ENCODE results near the gene SH3PXD2B.

Gene SH3PXD2B

DNA sequence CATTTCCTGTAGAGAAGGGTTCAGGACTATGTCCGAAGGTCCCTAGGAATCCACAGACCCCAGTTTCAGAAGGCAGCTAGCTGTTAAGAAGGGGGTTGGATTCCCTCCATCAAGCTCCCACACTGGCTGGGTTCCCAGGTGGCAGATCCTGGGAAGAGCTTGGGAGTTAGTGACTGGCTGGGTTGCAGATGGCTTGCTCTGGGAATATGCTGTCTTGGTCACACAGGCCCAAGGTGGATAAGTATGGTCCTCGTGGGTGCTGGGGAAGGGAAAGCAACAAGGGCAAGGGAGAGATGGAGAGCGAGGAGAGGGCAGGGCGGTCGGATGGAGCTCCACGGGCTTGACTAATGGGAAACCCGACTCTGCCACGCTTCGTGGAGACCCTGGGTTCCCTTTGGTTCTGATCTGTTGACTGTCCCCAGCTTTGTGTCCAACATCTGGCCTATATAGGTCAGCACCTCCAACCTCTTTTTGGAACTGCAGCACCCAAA is 17.4 kb downstream of the SH3PXD2B start:
- no peak for DNase-seq (ENCODE audit: low spot score)

DNA sequence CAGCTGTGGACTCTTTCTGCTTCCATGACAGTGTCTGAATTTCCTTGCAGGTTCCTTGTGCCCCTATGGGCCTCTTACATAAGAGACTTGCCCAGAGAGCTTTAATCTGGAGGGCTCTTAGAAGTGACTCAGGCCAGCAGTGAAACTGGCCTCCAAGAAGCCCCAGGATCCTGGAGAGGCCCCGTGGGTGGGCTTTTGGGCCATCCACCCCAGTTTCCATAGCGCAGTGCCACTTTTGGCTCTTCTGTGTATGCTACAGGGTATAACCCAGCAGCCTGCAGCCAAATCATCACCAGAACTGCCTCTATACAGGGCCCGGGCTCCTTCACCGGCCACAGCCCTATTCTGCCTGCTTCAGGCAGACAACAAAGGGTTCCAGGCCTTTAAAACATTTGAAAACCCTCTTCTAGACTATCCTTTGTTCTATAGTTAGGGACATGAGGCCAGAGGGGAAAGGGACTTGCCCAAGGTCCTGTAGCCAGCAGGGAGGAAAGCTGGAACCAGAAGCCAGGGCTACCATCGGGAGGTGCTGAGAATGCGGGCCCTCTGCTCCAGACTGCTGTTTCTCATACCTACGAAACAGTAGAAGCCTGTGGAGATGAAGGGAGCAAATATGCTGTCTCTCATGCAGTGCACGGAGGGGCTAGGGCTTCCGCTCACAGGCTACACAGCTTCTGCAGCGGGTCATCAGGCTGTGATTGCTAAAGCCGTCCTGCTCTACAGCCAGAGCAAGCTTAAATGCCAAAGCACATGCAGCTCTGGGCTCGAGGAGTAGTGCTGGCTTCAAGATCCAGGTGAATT is 18.0 kb downstream of the SH3PXD2B start:
- DNase-seq (ENCODE audit: low spot score), result no peak

DNA sequence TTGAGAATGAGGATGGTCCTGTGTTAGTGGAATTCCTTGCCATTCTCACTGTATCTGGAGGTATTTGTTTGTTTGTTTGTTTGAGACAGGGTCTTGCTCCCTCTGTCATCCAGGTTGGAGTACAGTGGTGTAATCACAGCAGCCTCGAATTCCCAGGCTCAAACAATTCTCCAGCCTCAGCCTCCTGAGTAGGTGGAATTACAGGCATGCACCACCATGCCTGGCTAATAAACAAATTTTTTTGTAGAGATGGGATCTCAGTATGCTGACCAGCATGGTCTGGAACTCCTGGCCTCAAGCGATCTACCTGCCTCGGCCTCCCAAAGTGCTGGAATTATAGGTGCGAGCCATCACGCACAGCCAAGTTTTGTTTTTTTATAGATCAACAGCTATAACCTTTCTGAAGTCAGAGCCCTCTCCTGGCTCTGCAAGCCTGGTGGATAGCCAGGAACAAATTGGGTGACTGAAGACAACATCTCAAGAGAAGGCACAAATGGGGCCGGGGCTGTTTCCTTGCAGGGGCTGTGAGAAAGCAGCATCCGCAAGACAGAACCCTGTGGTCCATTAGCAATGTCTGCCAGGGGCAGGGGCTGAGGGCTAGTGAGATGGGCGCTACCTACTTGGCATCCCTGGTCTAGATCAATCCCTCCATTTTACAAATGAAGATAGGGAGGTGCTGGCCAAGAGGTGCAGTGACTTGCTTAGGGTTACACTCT is 18.8 kb downstream of the SH3PXD2B start:
- no peak for DNase-seq (ENCODE audit: low spot score)

DNA sequence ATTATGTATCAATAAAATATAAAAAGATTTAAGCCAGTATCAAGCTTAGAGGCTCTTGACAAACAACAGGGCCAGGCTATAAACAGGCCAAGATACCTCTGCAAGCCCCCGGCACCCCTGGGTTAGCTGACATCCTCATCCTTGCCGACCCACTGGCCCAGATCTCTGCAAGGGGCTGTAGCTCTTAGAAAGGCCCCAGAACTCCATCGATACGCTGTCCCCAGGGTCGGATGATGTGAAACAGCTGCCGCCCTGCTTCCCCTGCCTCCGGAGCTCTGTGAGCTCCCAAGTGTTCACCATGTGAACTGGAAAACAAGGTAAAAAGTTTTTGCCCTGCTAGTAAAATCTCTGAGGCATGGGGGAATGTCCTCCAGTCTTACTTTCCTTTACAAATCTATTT is 20.1 kb downstream of the SH3PXD2B start:
- no peak for DNase-seq (ENCODE audit: low spot score)

DNA sequence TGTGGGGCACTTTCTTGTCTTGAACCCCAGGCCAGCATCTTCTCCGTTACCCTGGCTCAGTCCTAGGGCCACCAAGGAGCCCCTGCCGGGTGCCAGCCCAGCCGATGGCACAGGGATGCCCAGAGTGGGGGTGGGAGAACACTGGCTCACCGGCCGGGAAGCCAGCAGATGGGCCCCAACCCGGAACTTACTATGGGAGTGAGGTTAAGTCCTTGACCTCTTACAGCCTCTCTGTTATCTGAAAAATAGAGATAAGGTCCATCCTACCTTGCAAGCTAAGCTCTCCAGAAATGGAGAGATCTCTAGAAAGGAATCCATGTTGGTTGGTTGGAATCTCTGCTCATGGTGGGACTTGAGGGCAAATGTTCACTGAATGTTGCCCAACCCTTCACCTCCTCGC is 20.8 kb downstream of the SH3PXD2B start:
- DNase-seq (ENCODE audit: low spot score), result no peak

DNA sequence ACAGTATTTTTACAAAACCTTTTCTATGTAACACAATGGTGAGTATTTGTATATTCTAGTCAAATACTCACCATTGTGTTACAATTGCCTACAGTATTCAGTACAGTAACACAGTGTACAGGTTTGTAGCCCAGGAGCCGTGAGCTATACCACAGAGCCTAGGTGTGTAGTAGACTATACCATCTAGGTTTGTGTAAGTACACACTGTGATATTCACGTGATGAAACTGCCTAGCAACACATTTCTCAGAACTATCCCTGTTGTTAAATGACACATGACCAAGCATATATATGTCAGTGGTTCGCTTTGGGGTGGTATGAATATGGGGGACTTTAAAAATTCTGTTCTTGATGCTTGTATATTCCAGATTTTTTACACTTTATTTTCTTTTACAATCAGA is 21.3 kb downstream of the SH3PXD2B start:
- no peak for DNase-seq (ENCODE audit: low spot score)

DNA sequence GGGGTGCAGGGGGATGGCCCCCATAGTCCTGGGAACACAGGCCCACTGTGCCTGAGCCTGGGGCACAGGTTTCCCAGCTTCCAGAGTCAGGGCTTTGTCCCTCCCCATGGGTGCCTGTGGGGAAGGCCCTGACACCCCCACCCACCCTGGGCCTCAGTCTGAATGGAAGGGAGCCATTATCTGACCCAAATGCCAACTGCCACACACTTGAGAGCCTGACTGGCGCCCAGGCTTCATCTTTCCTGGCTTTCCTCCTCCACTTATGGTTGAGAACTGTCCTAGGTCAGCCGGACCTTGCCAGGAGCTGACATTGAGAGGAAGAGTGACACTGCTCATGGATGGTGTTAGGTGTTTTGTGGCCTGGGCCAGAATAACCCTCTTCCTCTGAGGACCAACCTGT is 24.0 kb downstream of the SH3PXD2B start:
- no peak for DNase-seq (ENCODE audit: low spot score)

DNA sequence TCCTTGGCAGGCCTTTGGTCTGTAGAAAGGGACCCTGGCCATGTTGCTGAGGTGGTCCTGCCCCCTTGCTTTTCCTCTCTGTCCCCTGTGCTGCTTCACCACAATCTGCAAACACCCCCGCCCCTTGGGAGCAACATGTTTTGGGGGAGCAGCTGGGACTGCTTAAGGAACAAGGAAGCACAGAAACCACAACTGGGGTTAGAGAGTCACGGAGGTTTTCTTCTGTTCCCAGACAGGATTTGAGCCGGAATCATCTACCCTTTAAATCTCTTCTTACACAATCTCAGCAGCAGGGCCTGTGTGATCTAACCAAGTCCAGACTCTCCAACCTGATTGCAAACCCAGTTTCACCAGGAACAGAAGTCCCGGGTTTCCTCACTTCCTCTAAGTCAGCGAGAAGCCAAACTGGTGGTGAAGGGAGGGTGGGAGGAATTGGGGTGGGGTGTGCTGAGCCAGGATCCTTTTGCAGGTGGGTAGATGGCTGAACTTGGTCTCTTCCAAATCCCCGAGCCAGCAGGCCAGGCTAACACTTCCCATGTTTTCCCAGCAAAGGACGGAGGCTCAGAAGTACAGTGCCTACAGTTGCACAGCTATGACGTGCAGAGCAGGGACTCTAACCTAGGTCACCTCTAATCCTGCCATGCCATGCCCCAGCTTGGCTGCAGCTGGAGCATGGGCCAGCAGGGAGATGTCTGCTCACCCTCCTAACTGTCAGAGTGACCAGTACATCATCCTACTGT is 25.0 kb downstream of the SH3PXD2B start:
- DNase-seq (ENCODE audit: low spot score), result no peak

DNA sequence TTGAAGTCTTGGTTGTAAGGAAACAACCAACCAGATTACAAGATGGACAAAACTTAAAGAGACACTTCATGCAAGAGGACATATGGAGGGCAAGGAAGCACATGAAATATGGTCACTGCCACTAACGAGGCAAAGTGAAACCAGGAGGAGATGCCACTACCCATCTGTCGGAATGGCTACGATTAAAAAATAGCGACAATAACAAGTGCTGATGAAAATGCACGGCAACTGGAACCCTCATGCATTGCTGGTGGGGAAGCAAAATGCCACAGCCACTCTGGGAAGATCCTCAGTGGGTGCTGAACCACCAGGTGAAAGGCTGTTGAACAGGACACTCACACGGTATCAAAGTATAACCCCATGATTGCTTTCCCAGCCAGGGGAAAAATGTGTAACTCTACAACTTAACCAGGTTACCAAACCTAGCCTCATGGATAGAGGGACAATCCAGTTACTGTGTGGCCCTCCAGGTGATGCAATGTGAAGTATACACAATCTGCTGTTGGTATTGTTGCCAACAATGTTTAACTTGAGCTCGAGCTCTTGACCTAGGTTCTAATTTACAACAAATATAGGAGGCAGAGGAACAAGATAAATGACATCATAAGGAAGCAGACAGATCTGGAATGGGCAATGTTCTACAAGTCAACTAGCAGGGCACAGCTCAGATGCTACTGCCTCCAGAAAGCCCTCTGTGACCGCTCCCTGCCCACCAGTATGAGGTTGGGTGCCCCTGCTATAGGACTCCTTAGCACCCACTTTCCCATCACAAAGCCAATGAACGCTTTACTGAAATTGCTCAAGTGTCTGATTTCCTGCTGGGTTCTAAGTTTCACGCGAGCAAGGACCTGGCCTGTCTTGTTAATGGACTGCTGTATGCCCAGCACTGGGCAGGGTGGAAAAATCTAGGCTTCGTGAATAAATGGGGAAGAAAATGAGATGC is 25.8 kb downstream of the SH3PXD2B start:
- no peak for DNase-seq (ENCODE audit: low spot score)

DNA sequence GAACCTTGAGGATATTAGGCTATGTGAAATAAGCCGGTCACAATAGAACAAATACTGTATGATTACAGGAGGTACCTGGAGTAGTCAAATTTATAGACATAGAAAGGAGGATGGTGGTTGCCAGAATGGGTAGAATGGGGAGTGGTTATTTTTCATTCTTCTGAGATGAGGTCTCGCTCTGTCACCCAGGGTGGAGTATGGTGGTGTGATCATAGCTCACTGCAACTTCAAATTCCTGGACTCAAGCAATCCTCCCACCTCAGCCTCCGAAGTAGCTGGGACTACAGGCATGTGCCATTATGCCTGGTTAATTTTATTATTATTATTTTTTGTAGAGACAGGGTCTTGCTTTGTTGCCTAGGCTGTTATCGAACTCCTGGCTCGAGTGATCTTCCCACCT is 27.1 kb downstream of the SH3PXD2B start:
- DNase-seq (ENCODE audit: low spot score), result no peak

DNA sequence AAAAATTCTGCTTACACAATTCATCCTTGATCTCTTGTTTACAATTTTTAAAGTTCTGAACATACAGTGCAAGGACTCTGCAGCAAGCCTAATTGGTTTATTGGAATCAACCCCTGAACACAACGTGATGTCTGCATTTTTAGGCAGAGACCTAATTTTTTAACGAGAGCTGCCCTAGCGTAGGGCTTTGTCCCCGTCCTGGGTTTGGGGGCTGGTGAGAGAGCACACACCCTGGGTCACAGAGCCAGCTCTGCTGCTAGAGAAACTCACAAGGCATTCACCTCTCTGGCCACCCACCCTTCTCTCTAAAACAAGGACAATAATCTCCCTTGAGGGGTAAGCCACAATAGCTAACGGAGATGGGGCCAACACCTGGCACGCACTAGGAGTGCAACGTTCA is 28.2 kb downstream of the SH3PXD2B start:
- no peak for DNase-seq (ENCODE audit: low spot score)

DNA sequence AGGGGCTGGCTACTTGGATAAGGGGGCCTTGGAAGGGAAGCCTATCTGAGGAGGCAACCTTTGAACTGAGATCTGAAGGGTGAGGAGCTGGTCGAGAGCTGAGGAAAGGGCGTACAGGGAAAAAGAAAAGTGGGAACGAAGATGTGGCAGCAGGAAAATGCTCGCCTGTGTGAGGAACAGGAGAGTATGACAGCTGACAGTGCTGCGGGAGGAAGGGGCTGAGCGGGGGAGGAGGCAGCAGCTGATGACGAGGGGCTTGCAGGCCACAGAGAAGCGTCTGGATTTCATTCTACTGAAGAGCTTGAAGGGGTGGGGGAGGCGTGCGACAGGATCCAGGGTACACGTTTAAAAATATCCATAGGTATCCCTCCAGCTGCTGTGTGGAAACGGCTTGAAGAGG is 28.9 kb downstream of the SH3PXD2B start:
- no peak for DNase-seq (ENCODE audit: low spot score)

DNA sequence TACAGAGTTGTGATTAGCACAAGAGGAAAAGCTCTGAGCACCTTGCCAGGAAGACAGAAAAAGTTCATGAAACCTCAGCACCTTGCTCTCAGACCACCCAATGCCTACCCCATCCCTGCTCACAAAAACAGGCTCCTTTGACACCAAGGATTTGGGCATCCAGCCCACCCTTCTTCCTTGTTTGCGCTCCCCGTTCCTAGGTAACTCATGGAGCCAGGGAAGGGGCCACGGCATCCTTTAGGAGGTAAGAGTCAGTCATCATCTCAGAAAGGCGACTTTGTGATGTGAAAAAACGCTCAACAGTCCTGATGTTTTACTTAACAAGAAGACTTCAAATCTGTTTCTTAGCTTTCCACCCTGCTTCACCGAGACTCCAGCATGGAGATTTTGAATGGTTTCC is 29.5 kb downstream of the SH3PXD2B start:
- no peak for DNase-seq (ENCODE audit: low spot score)

DNA sequence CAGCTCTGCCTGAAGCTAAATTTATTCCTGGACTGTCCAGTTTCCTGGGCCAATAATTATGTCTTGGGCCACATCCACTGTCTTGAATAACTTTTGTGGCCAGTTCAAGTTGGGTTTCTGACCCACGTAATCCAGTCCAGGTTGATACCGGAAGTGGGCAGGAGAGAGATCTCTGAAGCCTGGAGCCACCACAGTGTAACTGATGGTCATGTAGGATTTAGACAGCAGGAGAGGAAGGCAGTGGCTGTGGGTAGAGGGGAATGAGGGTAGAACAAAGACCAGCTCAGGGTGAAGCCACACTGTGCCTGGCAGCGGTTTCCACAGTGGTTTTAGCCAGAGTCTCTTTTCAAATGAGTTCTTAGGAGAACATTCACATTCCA is 30.2 kb downstream of the SH3PXD2B start:
- DNase-seq (ENCODE audit: low spot score), result no peak

DNA sequence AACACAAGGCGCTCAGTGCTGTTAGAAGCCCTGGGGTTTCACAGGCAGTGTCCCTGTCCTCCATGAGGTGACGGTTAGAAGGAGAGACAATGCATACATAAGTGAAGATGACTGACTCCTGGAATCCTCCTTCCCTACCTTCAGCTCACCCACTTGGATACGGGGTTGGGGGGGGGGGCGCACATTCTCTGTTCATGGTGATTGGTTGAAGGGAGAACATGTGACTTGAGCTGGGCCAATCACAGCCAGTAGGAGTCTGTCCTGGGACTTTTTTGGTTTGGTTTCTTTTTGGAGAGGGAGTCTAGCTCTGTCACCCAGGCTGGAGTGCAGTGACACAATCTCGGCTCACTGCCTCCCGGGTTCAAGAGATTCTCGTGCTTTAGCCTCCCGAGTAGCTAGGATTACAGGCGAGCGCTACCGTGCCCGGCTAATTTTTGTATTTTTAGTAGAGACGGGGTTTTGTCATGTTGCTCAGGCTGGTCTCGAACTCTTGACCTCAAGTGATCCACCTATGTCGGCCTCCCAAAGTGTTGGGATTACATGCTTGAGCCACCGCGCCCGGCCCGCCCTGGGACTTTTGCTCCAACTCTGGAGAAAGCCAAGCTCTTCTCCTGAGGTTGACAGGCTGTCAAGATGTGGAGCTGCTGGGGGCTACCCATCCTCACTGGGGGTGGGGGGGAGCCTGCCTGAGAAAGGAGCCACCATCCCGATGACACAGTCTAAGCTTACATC is 30.8 kb downstream of the SH3PXD2B start:
- DNase-seq (ENCODE audit: low spot score), result peak; percentile 45

DNA sequence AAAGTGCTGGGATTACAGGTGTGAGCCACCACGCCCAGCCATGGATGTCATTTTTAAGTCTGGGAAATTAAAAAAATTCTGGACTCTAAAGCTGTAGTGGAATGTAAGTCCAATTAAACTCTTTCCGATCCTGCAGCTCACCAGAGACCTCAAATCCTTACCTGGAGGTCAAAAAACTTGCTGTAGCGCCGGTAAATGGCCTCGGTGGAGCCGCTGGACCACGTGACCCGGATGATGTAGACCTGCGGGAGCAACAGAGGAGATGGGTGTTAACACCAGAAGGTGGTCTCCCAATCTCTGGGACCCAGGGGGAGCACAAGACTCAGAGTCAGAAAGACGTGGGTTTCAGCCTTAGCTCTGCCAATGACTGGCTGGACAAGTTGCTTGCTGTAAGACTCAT is 32.1 kb downstream of the SH3PXD2B start:
- no peak for DNase-seq (ENCODE audit: low spot score)

DNA sequence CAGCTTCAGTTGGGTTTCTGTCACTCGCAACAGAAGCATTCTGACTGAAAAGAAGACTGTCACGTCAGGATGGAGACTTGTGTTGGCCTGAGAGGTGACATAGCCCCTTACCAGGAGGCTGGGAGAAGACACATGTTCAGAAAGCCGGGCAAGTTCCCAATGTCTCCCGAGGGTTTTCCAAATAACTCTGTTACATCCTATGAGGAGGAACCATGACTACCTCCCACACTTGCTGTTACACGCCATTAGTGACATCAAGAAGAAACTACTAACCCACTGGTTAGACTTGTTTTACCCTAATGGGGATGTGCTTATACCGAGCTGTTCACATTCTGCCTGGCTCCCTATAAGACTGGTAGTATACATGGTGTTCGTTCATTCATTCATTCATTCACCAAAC is 33.3 kb downstream of the SH3PXD2B start:
- no peak for DNase-seq (ENCODE audit: low spot score)

DNA sequence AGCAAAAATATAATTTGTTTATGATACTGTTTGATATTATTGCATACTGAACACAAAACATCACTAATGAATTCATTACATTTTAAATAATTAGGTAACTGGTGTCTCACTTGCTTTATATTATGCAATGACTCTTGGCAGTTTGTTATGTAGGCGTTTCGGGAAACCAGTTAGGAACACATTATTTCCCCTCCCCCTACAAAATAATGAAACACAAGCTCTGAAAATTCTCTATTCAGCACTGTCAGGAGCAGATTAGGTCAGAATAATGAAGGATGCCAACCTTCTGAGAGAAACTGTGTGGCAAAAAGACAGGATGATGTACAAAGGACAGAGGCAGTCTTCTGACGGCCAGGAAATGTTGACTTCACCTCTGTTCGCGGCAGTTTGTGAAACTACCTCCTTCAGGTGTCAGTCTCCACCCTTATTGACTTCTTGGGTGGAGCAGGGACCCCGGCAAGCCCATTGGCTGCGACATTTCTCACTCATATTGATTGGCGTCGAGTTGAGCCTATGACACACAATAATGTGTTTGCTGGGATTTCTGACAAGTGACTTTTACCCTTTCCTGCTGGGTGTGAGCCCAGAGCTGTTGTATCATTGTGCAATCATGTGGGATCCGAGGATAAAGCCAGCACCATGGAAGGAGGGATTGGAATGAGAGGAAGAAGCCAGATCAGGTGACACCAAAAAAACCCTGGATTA is 33.9 kb downstream of the SH3PXD2B start:
- DNase-seq (ENCODE audit: low spot score), result peak; percentile 56

DNA sequence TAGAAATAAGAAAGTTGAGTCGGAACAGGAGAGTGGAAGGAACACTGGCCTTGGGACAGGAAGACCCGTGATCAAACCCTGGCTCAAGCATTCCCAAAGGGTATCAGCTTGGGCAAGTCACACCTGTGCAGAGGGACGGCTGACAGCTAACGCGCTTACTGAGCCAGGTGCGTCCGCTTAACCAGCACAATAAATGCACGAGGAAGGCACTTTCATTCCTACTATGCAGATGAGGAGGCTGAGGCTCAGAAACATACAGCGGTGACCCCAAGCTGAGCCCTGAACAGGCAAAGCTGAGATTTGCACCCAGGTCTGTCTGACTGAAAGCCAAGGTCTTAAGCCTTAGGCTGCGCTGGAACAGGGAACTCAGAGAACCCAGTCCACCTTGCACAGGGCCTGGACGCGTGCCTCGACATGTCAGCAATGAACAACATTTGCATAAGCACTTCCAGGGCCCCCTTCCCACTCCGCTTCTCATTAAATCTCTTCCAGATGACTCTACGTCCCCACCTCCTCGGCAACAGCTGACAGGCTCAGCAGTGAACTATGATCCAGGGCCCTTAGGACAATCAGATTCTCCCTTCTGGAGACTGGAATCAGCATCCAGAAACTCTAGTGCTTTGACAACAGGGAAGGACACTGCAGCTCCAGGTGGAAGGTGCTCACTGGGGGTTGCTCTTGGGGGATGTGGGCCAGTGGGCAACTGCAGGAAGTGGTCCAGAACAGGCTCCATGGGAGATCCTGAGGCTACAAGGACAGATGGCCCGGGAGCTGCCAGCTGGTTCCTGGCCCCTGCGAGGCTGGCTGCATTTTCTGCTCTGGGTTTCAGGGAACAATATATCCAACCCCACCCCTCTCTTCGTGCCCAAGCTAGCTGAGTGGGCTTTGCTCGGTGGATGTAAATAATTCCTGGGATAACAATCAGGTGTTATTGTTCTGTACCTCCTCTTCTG is 35.2 kb downstream of the SH3PXD2B start:
- DNase-seq (ENCODE audit: low spot score), result no peak
